HEK293T (cell line): ENCODE data around the gene ANKS1B.

Experiments
- CTCF ChIA-PET: fragments of 350-600 bp; formaldehyde crosslinking; extraction: SDS; loops from one replicate; lab custom pipeline; 2021; ENCODE audit warnings: antibody characterized with exemption, inconsistent platforms; lab: Yijun Ruan, JAX
- POLR2A ChIA-PET: fragments of 350-600 bp; formaldehyde crosslinking; extraction: SDS; loops from one replicate; lab custom pipeline; 2020; ENCODE audit warnings: antibody characterized with exemption, inconsistent platforms; lab: Yijun Ruan, JAX
- DNase-seq: peaks from one replicate; pipeline ENCODE4 v3.0.0; 2012; ENCODE audit warnings: mixed read lengths; ENCODE audit errors: extremely low spot score
- ARNT ChIP-seq: fragments of 450-650 bp; IDR thresholded peaks from 2 replicates; pipeline ENCODE4 v1.6.1; 2017; ENCODE audit warnings: mild to moderate bottlenecking
- BHLHE40 ChIP-seq: fragments of 450-650 bp; IDR thresholded peaks from 2 replicates; pipeline ENCODE4 v1.6.1; 2016; ENCODE audit warnings: mild to moderate bottlenecking, moderate library complexity, borderline replicate concordance
- CTBP1 ChIP-seq: fragments of 450-650 bp; IDR thresholded peaks from 2 replicates; pipeline ENCODE4 v1.6.1; 2016; ENCODE audit warnings: borderline replicate concordance
- ELF4 ChIP-seq: fragments of 450-650 bp; IDR thresholded peaks from 2 replicates; pipeline ENCODE4 v1.6.1; 2017; ENCODE audit warnings: antibody characterized with exemption
- FOXA1 ChIP-seq: fragments of 450-650 bp; IDR thresholded peaks from 2 replicates; pipeline ENCODE4 v1.6.1; 2016; ENCODE audit warnings: mild to moderate bottlenecking
- FOXK2 ChIP-seq: fragments of 450-650 bp; IDR thresholded peaks from 2 replicates; pipeline ENCODE4 v1.6.1; 2016; ENCODE audit warnings: mild to moderate bottlenecking
- FOXM1 ChIP-seq: fragments of 450-650 bp; IDR thresholded peaks from 2 replicates; pipeline ENCODE4 v1.6.1; 2017; ENCODE audit warnings: mild to moderate bottlenecking, borderline replicate concordance
- HDGF ChIP-seq: fragments of 450-650 bp; IDR thresholded peaks from 2 replicates; pipeline ENCODE4 v1.6.1; 2017; ENCODE audit warnings: antibody characterized with exemption, borderline replicate concordance
- L3MBTL2 ChIP-seq: fragments of 450-650 bp; conservative IDR thresholded peaks from 2 replicates; pipeline ENCODE4 v1.6.1; 2016; ENCODE audit warnings: mild to moderate bottlenecking
- LEF1 ChIP-seq: fragments of 450-650 bp; IDR thresholded peaks from 2 replicates; pipeline ENCODE4 v1.6.1; 2017; ENCODE audit warnings: mild to moderate bottlenecking, borderline replicate concordance
- NFRKB ChIP-seq: fragments of 450-650 bp; IDR thresholded peaks from 2 replicates; pipeline ENCODE4 v1.6.1; 2016; ENCODE audit warnings: mild to moderate bottlenecking, moderate library complexity
- PKNOX1 ChIP-seq: fragments of 450-650 bp; IDR thresholded peaks from 2 replicates; pipeline ENCODE4 v1.6.1; 2016
- SP1 ChIP-seq: fragments of 450-650 bp; IDR thresholded peaks from 2 replicates; pipeline ENCODE4 v1.6.1; 2017
- SUZ12 ChIP-seq: fragments of 450-650 bp; IDR thresholded peaks from 2 replicates; pipeline ENCODE4 v1.6.1; 2016; ENCODE audit warnings: mild to moderate bottlenecking
- TARDBP ChIP-seq: fragments of 450-650 bp; IDR thresholded peaks from 2 replicates; pipeline ENCODE4 v1.6.1; 2016
- ZNF384 ChIP-seq: fragments of 450-650 bp; IDR thresholded peaks from 2 replicates; pipeline ENCODE4 v1.6.1; 2016

The ANKS1B gene

GRCh38 chr12:99984271-99985128 is at the start of gene ANKS1B:
Gene ANKS1B (minus strand): TSS chr12:99984936. CDS start chr12:99984237, 699 bp downstream.
- TF ChIP-seq ZNF384, result no peak
- no peak for TF ChIP-seq BHLHE40
- TF ChIP-seq TARDBP, result no peak
- no peak for TF ChIP-seq HDGF
- no peak for TF ChIP-seq LEF1
- no peak for TF ChIP-seq ARNT
- peak; percentile 68 for DNase-seq
- CTCF ChIA-PET, result no interaction called here
- POLR2A ChIA-PET, result interaction anchor here (1.4 kb wide), 1 partner anchor 14 kb away, joined by 4 read pairs; no protein-coding TSS in a partner anchor

- POLR2A ChIA-PET, result no interaction called here
- DNase-seq, result no peak
- CTCF ChIA-PET, result no interaction called here
- TF ChIP-seq CTBP1, result no peak
- no peak for TF ChIP-seq SP1
- no peak for TF ChIP-seq FOXM1
- TF ChIP-seq LEF1, result no peak
- TF ChIP-seq PKNOX1, result no peak
- no peak for TF ChIP-seq NFRKB
- no peak for TF ChIP-seq L3MBTL2
- no peak for TF ChIP-seq FOXA1
- TF ChIP-seq ELF4, result no peak
- no peak for TF ChIP-seq SUZ12
- no peak for TF ChIP-seq TARDBP
- TF ChIP-seq FOXK2, result no peak
- no peak for TF ChIP-seq ZNF384
- TF ChIP-seq BHLHE40, result no peak
Observed at GRCh38 chr12:100031836-100032235, 47.1 kb upstream of the ANKS1B start.

- POLR2A ChIA-PET, result no interaction called here
- CTCF ChIA-PET, result no interaction called here
- DNase-seq, result no peak
- TF ChIP-seq CTBP1, result no peak
- TF ChIP-seq L3MBTL2, result no peak
- TF ChIP-seq LEF1, result no peak
- no peak for TF ChIP-seq ARNT
- TF ChIP-seq BHLHE40, result no peak
- TF ChIP-seq SUZ12, result no peak
- TF ChIP-seq SP1, result no peak
- no peak for TF ChIP-seq ZNF384
- TF ChIP-seq PKNOX1, result no peak
- no peak for TF ChIP-seq FOXM1
- no peak for TF ChIP-seq FOXK2
- TF ChIP-seq NFRKB, result no peak
- no peak for TF ChIP-seq TARDBP
- TF ChIP-seq HDGF, result no peak
- no peak for TF ChIP-seq FOXA1
Observed at GRCh38 chr12:100027671-100028070, 42.9 kb upstream of the ANKS1B start.

GRCh38 chr12:100026241-100026640 is 41.5 kb upstream of the ANKS1B start:
- TF ChIP-seq ELF4, result no peak
- TF ChIP-seq ARNT, result no peak
- TF ChIP-seq FOXM1, result no peak
- no peak for TF ChIP-seq NFRKB
- no peak for TF ChIP-seq FOXK2
- TF ChIP-seq SP1, result no peak
- no peak for TF ChIP-seq HDGF
- no peak for TF ChIP-seq PKNOX1
- no peak for TF ChIP-seq TARDBP
- TF ChIP-seq ZNF384, result no peak
- TF ChIP-seq CTBP1, result no peak
- TF ChIP-seq SUZ12, result no peak
- no peak for TF ChIP-seq BHLHE40
- TF ChIP-seq L3MBTL2, result no peak
- no peak for TF ChIP-seq LEF1
- TF ChIP-seq FOXA1, result no peak
- ChIA-PET CTCF (no interaction called here), POLR2A (no interaction called here)
- DNase-seq, result no peak

GRCh38 chr12:100024974-100025555 is 40.3 kb upstream of the ANKS1B start:
- CTCF ChIA-PET, result no interaction called here
- POLR2A ChIA-PET, result no interaction called here
- TF ChIP-seq SUZ12 (no peak), LEF1 (no peak)
- DNase-seq, result no peak

- no peak for TF ChIP-seq BHLHE40
- no peak for TF ChIP-seq LEF1
- no peak for TF ChIP-seq ELF4
- TF ChIP-seq PKNOX1, result no peak
- no peak for TF ChIP-seq SP1
- no peak for TF ChIP-seq FOXM1
- CTCF ChIA-PET, result interaction anchor here (0.7 kb wide), 1 partner anchor 166 kb away, joined by 3 read pairs; no protein-coding TSS in a partner anchor
- POLR2A ChIA-PET, result no interaction called here
- no peak for DNase-seq
Observed at GRCh38 chr12:100020370-100020769, 35.6 kb upstream of the ANKS1B start.
